Panc1 (cell line): ENCODE data around the gene LPP.

Experiments used
- CTCF ChIP-seq: fragments of 450-650 bp; IDR thresholded peaks from 2 replicates; pipeline ENCODE4 v1.5.1; 2017; ENCODE audit warnings: mild to moderate bottlenecking
- POLR2AphosphoS5 ChIP-seq: IDR thresholded peaks from 2 replicates; pipeline ENCODE4 v1.6.1; 2012; ENCODE audit warnings: mild to moderate bottlenecking, low read depth, low read length, moderate library complexity
- REST ChIP-seq, 2 experiments: IDR thresholded peaks; 2 replicates each; pipeline ENCODE4 v1.6.1; 2011 to 2012; ENCODE audit warnings: low read depth in 2 of 2, control low read depth in 1 of 2, low read length in 1 of 2, mild to moderate bottlenecking in 1 of 2, moderate library complexity in 1 of 2; ENCODE audit not compliant: insufficient read depth in 1 of 2
- SIN3A ChIP-seq: IDR thresholded peaks from 2 replicates; pipeline ENCODE4 v1.6.1; 2012; ENCODE audit warnings: low read depth, mild to moderate bottlenecking, low read length, moderate library complexity, borderline replicate concordance; ENCODE audit not compliant: insufficient read depth

GRCh38 chr3:188827103-188827502, 673.1 kb downstream of the LPP start:
- TF ChIP-seq CTCF = no peak
- no peak for TF ChIP-seq POLR2AphosphoS5
- TF ChIP-seq REST (IDR thresholded peaks at IDR 0.05; ENCODE audit: insufficient read depth in 1 of 2, low read depth in 2 of 2, low read length in 1 of 2) = no peak
- TF ChIP-seq SIN3A = no peak
